ENCODE results near the gene ATF2.

The ATF2 gene

GRCh38 chr2:175030380-175031271 is 137.4 kb downstream of the ATF2 start:
- no peak overlapping the region for H3K27ac ChIP-seq
- ChIA-PET POLR2A (ENCODE audit: low non-redundant PET) (interaction anchor here (0.6 kb wide), 1 partner anchor 150 kb away, joined by 3 read pairs; no protein-coding TSS in a partner anchor), CTCF (interaction anchor here (0.5 to 1.4 kb wide), 5 partner anchors 33 to 259 kb away, joined by 3 to 5 read pairs (median 3); no protein-coding TSS in a partner anchor)
- peak; percentile 18; the same call in 1 of the 2 replicates for TF ChIP-seq CTCF (conservative IDR thresholded peaks at IDR 0.05; ENCODE audit: low read depth)
- peak; percentile 24 for DNase-seq (ENCODE audit: low spot score)

DNA sequence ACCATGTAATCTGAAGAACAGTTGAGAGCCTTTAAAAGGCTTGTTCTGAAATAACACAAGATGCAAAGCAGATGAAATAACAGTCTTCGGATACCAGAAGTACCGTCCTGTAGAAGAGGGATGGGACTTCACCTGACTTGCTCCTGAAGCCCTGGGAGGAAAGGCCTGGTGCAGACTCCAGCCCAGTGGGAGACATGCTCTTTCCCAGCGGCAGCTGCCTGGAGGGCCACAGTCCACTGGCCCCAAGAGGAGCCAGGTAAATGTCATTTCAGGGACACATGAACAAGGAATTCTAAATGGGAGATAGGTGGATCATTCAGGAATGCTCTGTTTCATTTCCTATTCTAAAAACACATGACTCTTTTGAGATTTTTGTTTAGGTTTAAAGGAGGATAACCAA is 140.2 kb downstream of the ATF2 start:
- DNase-seq (ENCODE audit: low spot score): no peak
- ChIA-PET POLR2A (ENCODE audit: low non-redundant PET) (no interaction called here), CTCF (no interaction called here)
- TF ChIP-seq CTCF (conservative IDR thresholded peaks at IDR 0.05; ENCODE audit: low read depth): no peak
- no peak overlapping the region for H3K27ac ChIP-seq

DNA sequence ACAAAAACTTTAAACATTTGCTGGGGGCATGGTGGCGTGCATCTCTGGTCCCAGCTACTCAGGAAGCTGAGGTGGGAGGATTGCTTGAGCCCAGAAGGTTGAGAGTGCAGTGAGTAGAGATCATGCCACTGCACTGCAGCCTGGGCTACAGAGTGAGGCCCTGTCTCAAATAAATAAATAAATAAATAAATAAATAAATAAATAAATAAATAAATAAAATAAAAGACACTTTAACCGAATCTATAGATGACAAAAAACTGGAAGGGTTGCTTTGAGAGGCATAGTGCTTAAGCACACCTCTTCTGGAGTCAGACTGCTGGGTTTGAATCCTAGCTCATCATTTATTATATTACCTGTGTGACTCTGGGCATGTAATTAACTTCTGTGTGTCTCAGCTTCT is 141.6 kb downstream of the ATF2 start:
- no peak for TF ChIP-seq CTCF (conservative IDR thresholded peaks at IDR 0.05; ENCODE audit: low read depth)
- no peak for DNase-seq (ENCODE audit: low spot score)
- ChIA-PET POLR2A (ENCODE audit: low non-redundant PET) (no interaction called here), CTCF (interaction anchor here (0.6 kb wide), 1 partner anchor 311 kb away, joined by 6 read pairs; no protein-coding TSS in a partner anchor)
- no peak overlapping the region for H3K27ac ChIP-seq

DNA sequence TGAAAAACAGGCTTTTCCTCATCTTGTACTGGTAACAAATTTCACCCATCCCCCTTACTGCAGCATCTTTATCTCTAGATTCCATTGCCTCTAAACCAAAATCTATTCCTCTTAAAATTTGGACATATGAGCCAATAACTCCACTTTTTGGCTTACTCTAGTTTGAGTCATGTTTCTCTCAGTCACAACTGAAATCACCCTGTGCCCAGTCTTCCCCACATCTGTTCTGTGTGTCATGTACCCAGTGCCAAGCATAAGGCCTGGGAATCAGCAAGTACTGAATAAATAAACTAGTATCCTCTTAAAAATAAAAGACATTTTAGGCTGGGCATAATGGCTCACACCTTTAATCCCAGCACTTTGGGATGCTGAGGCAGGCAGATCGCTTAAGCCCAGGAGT is 142.1 kb downstream of the ATF2 start:
- ChIA-PET POLR2A (ENCODE audit: low non-redundant PET) (no interaction called here), CTCF (interaction anchor here (0.6 kb wide), 1 partner anchor 310 kb away, joined by 6 read pairs; no protein-coding TSS in a partner anchor)
- no peak overlapping the region for H3K27ac ChIP-seq
- no peak for DNase-seq (ENCODE audit: low spot score)
- no peak for TF ChIP-seq CTCF (conservative IDR thresholded peaks at IDR 0.05; ENCODE audit: low read depth)

- no peak for DNase-seq (ENCODE audit: low spot score)
- CTCF ChIA-PET: no interaction called here
- no peak for TF ChIP-seq CTCF (conservative IDR thresholded peaks at IDR 0.05; ENCODE audit: low read depth)
These were observed 142.8 kb downstream of the ATF2 start for GRCh38 chr2:175025233-175025632.

DNA sequence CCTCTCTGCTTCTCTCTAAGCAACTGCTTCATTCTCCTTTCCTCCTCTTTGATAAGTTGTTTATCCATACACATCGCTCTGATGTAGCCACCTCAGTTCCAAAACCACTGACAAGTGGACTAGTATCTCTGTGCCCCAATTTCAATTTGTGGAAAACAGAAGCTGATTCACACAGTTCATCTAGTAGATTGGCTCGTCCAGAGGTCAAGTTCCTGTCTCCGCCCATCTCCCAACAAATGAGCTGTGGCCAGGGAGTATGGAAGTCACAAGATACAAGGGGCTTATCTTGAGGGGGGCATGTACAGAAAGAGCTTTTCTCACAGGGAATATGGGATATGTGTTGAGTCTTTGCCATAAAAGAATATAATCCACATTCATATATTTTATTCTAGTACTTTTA is 145.1 kb downstream of the ATF2 start:
- CTCF ChIA-PET: interaction anchor here (0.6 kb wide), 2 partner anchors 1214 to 1653 kb away, joined by 3 read pairs; no protein-coding TSS in a partner anchor
- no peak overlapping the region for H3K27ac ChIP-seq
- POLR2A ChIA-PET (ENCODE audit: low non-redundant PET): no interaction called here
- no peak for DNase-seq (ENCODE audit: low spot score)
- no peak for TF ChIP-seq CTCF (conservative IDR thresholded peaks at IDR 0.05; ENCODE audit: low read depth)

More at GRCh38 chr2:175025233-175025632, 142.8 kb downstream of the ATF2 start:
- POLR2A ChIA-PET (ENCODE audit: low non-redundant PET): no interaction called here
- H3K27ac ChIP-seq: no peak overlapping the region

Data from RWPE1 (cell line).